Measurements from ENCODE around the gene SHISAL2A. TPM values are rescaled to one million over a fixed set of nuclear protein-coding genes. Genes with fewer than 3 reads are reported as not detected.
A peak's percentile ranks its signal among the peaks of the same experiment; 100 is the strongest.

Gene SHISAL2A
- total and polyA plus RNA-seq, 2 of the 8 experiments (the other 6 are each of a cell fraction or from before 2014, with no cell fraction given), result 0.74 to 2.1 TPM

DNA sequence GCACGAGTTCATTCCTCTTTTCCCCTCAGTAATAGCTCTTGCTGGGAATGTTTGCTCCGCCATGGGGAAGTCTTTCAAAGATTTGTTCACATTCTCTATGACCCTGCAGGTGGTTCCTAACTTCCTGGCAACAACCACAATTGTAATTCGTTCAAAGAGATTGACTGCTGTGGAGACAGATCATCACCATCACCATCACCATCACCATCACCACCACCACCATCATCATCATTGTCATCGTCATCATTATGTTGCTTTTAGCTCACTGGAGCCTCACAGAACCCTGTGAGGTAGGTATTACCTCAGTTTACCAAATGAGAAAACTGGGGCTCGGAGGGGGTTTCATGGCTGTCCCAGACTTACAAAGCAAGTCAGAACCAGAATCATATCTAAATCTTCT is 34.3 kb downstream of the SHISAL2A start:
- Histone ChIP-seq H2BK120ac (replicated peaks; ENCODE audit: low read depth, low read length) (no peak overlapping the region), H3K23ac (ENCODE audit: insufficient read length) (no peak overlapping the region), H3K4me2 (ENCODE audit: insufficient read depth in 1 of 2, low read depth in 2 of 2, low read length in 2 of 2) (no peak overlapping the region), H3K79me2 (ENCODE audit: control insufficient read depth in 1 of 2, insufficient read depth in 2 of 2, low read length in 2 of 2) (no peaks in the 10 kb centered on the region), H2BK5ac (ENCODE audit: low read depth, low read length) (no peak overlapping the region), H3K4ac (replicated peaks; ENCODE audit: insufficient read length, low read depth, low read length) (no peak overlapping the region), H2BK12ac (ENCODE audit: low read depth, low read length) (no peak overlapping the region), H4K91ac (replicated peaks; ENCODE audit: insufficient read length, low read length) (no peak overlapping the region), H3K56ac (replicated peaks; ENCODE audit: insufficient read length, low read depth, low read length) (no peak overlapping the region), H3K27ac (ENCODE audit: low read depth, low read length) (no peak overlapping the region), H3K4me1 (replicated peaks in 1 of 4; ENCODE audit: control insufficient read depth in 3 of 4, insufficient read depth in 4 of 4, low read length in 3 of 4) (peaks cover 4 to 17% (median 6%) of the 10 kb centered on the region in 4 experiments; a peak in 5 of 7 replicates), H2AFZ (ENCODE audit: low read length) (no peak overlapping the region), H2BK15ac (ENCODE audit: low read length) (no peak overlapping the region), H4K20me1 (replicated peaks in 1 of 2; ENCODE audit: control insufficient read depth in 1 of 2, insufficient read depth in 2 of 2, low read length in 2 of 2) (no peaks in the 10 kb centered on the region), H3K23me2 (ENCODE audit: low read depth, low read length) (no peaks in the 10 kb centered on the region), H3K4me3 (ENCODE audit: extremely low read depth in 1 of 4, insufficient read depth in 2 of 4, low read depth in 3 of 4, low read length in 4 of 4) (no peak overlapping the region), H3K79me1 (ENCODE audit: low read depth, low read length) (no peaks in the 10 kb centered on the region), H4K8ac (ENCODE audit: extremely low read depth, insufficient read depth, low read length) (no peak overlapping the region), H4K5ac (ENCODE audit: insufficient read length, low read depth, low read length) (no peak overlapping the region), H3K27me3 (replicated peaks in 1 of 4; ENCODE audit: control insufficient read depth in 3 of 4, extremely low read depth in 1 of 4, insufficient read depth in 3 of 4, low read length in 3 of 4) (no peaks in the 10 kb centered on the region), H2BK20ac (ENCODE audit: low read length) (peak overlapping the region; percentile 25; the same call in 1 of the 2 replicates), H3K9me3 (ENCODE audit: insufficient read depth in 2 of 2, low read depth in 1 of 2, low read length in 1 of 2) (no peaks in the 10 kb centered on the region), H2AK5ac (ENCODE audit: low read depth, low read length) (no peak overlapping the region), H3K36me3 (ENCODE audit: control insufficient read depth in 2 of 4, insufficient read depth in 4 of 4, low read length in 3 of 4) (no peaks in the 10 kb centered on the region), H3K18ac (ENCODE audit: extremely low read depth, low read length) (no peak overlapping the region), H3K14ac (ENCODE audit: insufficient read length) (no peak overlapping the region), H3K9ac (replicated peaks in 1 of 4; ENCODE audit: extremely low read depth in 1 of 4, low read depth in 3 of 4, low read length in 3 of 4) (no peak overlapping the region)
- CTCF ChIA-PET (ENCODE audit: partially characterized antibody), result interaction anchor here (1.1 to 1.5 kb wide), 3 partner anchors 9 to 89 kb away, joined by 3 to 6 read pairs (median 3); no protein-coding TSS in a partner anchor
- DNase-seq (ENCODE audit: low read depth in 1 of 2, low spot score in 2 of 2) (no peak), FAIRE-seq (no peak)
- POLR2A ChIA-PET (ENCODE audit: partially characterized antibody), result no interaction called here
- WGBS, 2 experiments (ENCODE audit: extremely low coverage in 1 of 2, insufficient coverage in 1 of 2, insufficient read length in 1 of 2, insufficient replicate concordance in 2 of 2, low coverage in 1 of 2, low lambda C conversion rate in 2 of 2, missing lambda C conversion rate in 1 of 2), result 82% methylated on average over 5 of the region's 5 CpGs; no CpG with 5 or more reads in 1 of the 2 experiments
- TF ChIP-seq CBX8 (IDR thresholded peaks at IDR 0.05; ENCODE audit: borderline replicate concordance, low read depth, low read length) (no peak), ASH2L (IDR thresholded peaks at IDR 0.05; ENCODE audit: low read length) (no peak)

All from H1 (cell line).